Brain microvascular endothelial cell (primary cell): ENCODE data around the gene DPF1.

Experiments
- DNase-seq: peaks from one replicate; pipeline ENCODE4 v3.0.0-alpha.2; 2020
- H3K27ac ChIP-seq: fragments of 250-450 bp; sonication (Bioruptor Pico); 2 replicates; pipeline ENCODE4 v1.5.1; 2020; ENCODE audit warnings: mild to moderate bottlenecking, moderate library complexity
- H3K27me3 ChIP-seq: fragments of 250-450 bp; sonication (Bioruptor Pico); replicated peaks from 2 replicates; pipeline ENCODE4 v1.5.1; 2020; ENCODE audit warnings: mild to moderate bottlenecking
- H3K36me3 ChIP-seq: fragments of 250-450 bp; sonication (Bioruptor Pico); replicated peaks from 2 replicates; pipeline ENCODE4 v1.5.1; 2020; ENCODE audit warnings: mild to moderate bottlenecking
- H3K4me3 ChIP-seq: 2 replicates; pipeline ENCODE4 v1.5.1; 2011; ENCODE audit warnings: low read depth, mild to moderate bottlenecking, control low read depth, low read length, moderate library complexity
- CTCF ChIP-seq: IDR thresholded peaks from 2 replicates; pipeline ENCODE4 v1.5.1; 2011; ENCODE audit warnings: low read depth, mild to moderate bottlenecking, moderate library complexity, low read length, control low read depth, inconsistent platforms; ENCODE audit errors: missing control alignments
- in situ Hi-C: cut with HindIII; loops from 2 replicates; pipeline ENCODE4 v1.10.0; 2017; ENCODE audit warnings: low sequenced_read_pairs, low pct_ligation_motif_present

Gene DPF1

GRCh38 chr19:38202504-38202903 is 21.5 kb downstream of the DPF1 start:
- H3K27me3 ChIP-seq = no peaks in the 10 kb centered on the region
- peaks cover 42% of the 10 kb centered on the region for H3K36me3 ChIP-seq
- in situ Hi-C loops = no loop called here
- no peak for DNase-seq
- no peak for TF ChIP-seq CTCF
- H3K27ac ChIP-seq = no peak overlapping the region
- no peak overlapping the region for H3K4me3 ChIP-seq

DNA sequence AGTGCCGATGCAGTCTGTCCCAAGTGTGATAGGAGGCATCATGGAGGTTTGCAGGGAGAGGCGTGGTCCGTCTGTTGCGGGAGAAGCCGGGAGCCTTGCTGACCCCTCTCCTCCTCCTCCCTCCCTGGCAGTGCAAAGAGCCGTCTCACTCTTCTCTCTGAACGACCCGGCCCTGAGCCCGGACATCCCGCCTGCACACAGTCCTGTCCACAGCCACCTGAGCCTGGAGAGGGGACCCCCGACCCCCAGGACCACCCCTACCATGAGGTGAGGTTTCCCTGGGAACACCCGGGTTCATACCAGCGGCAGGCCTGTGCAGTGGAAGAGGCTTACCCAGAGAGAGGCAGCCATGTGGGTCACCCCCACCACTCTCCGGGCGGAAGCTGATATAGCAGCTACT is 22.3 kb downstream of the DPF1 start:
- H3K27me3 ChIP-seq = no peaks in the 10 kb centered on the region
- no peak overlapping the region for H3K4me3 ChIP-seq
- in situ Hi-C loops = no loop called here
- peaks cover 47% of the 10 kb centered on the region for H3K36me3 ChIP-seq
- DNase-seq = no peak
- H3K27ac ChIP-seq = no peak overlapping the region
- TF ChIP-seq CTCF = no peak

- in situ Hi-C loops = no loop called here
- no peaks in the 10 kb centered on the region for H3K27me3 ChIP-seq
- no peak overlapping the region for H3K27ac ChIP-seq
- H3K4me3 ChIP-seq = no peak overlapping the region
- no peak for DNase-seq
- peaks cover 54% of the 10 kb centered on the region for H3K36me3 ChIP-seq
- no peak for TF ChIP-seq CTCF
Measured at GRCh38 chr19:38199340-38199739, 24.7 kb downstream of the DPF1 start.

- Histone ChIP-seq H3K4me3 (no peak overlapping the region), H3K27me3 (no peaks in the 10 kb centered on the region), H3K27ac (no peak overlapping the region), H3K36me3 (peaks cover 49% of the 10 kb centered on the region)
- in situ Hi-C loops = no loop called here
- no peak for DNase-seq
- TF ChIP-seq CTCF = no peak
Measured at GRCh38 chr19:38197937-38198704, 25.9 kb downstream of the DPF1 start.

GRCh38 chr19:38196948-38197656 is 26.9 kb downstream of the DPF1 start:
- H3K36me3 ChIP-seq = peaks cover 47% of the 10 kb centered on the region
- no peaks in the 10 kb centered on the region for H3K27me3 ChIP-seq
- H3K27ac ChIP-seq = no peak overlapping the region
- in situ Hi-C loops = no loop called here
- TF ChIP-seq CTCF = no peak
- DNase-seq = no peak
- H3K4me3 ChIP-seq = no peak overlapping the region
